K562 (cell line): ENCODE data around the gene HEMK1. TPM values are rescaled to one million over a fixed set of nuclear protein-coding genes. Genes with fewer than 3 reads are reported as not detected.

Experiments used
- ATAC-seq: fragments of 200-7000 bp; cut with Tn5 transposase; 3 replicates; pipeline ENCODE4 v1.9.1; 2020; ENCODE audit warnings: moderate library complexity
- BruUV-seq: library from RNA; stranded (reverse); fragments of 400-500 nt; replicated peaks from 2 replicates; lab custom pipeline; 2021; lab: Mats Ljungman, UMichigan
- CTCF ChIA-PET: fragments of 300-600 bp; formaldehyde crosslinking; extraction: SDS; loops from one replicate; lab custom pipeline; 2021; ENCODE audit warnings: low intra/inter-chr PET ratio; lab: Yijun Ruan, JAX
- POLR2A ChIA-PET: fragments of 300-600, 350-650 bp; sonication (Branson Sonifier 250); formaldehyde crosslinking; extraction: SDS; loops from one replicate; lab custom pipeline; 2021; ENCODE audit warnings: antibody characterized with exemption, inconsistent platforms; lab: Yijun Ruan, JAX
- DNase-seq, 4 experiments: peaks; one replicate each; pipeline versions ENCODE4 v3.0.0 to v3.0.0-alpha.2; 2011 to 2018; ENCODE audit warnings: low spot score in 3 of 4, mixed read lengths in 3 of 4; ENCODE audit errors: extremely low read depth in 1 of 4
- FAIRE-seq: peaks from 2 replicates; lab custom pipeline; 2011; peaks lifted over from hg19 to GRCh38; lab: Jason Lieb, UNC
- H2AFZ ChIP-seq: 2 replicates; pipeline ENCODE4 v1.6.0; 2011; ENCODE audit warnings: low read depth, low read length, control low read depth, inconsistent platforms
- H3K27ac ChIP-seq: fragments of 200-600 bp; 3 replicates; pipeline ENCODE4 v1.8.0; 2011; ENCODE audit warnings: low read depth, mild to moderate bottlenecking, control low read depth, inconsistent platforms, low read length, moderate library complexity, mixed read lengths; ENCODE audit errors: extremely low read depth
- H3K27me3 ChIP-seq, 2 experiments: fragments of 300-600 bp in 1 of 2; 2 replicates in 1 of 2; 3 replicates in 1 of 2; pipeline versions ENCODE4 v1.6.0 to v1.8.0; 2011; ENCODE audit warnings: inconsistent platforms in 2 of 2, low read length in 2 of 2, mild to moderate bottlenecking in 1 of 2, mixed read lengths in 1 of 2, moderate library complexity in 1 of 2; ENCODE audit not compliant: control insufficient read depth in 2 of 2, insufficient read depth in 2 of 2
- H3K36me3 ChIP-seq: fragments of 300-600 bp; 3 replicates; pipeline ENCODE4 v1.8.0; 2011; ENCODE audit warnings: mild to moderate bottlenecking, low read length, inconsistent platforms; ENCODE audit not compliant: control insufficient read depth, insufficient read depth
- H3K4me1 ChIP-seq, 2 experiments: fragments of 200-600 bp in 1 of 2; replicated peaks in 1 of 2; 2 replicates in 1 of 2; 3 replicates in 1 of 2; pipeline versions ENCODE4 v1.5.1 to v1.8.0; 2011; ENCODE audit warnings: inconsistent platforms in 2 of 2, low read length in 2 of 2, mild to moderate bottlenecking in 1 of 2, mixed read lengths in 1 of 2, moderate library complexity in 1 of 2; ENCODE audit not compliant: control insufficient read depth in 2 of 2, insufficient read depth in 2 of 2
- H3K4me2 ChIP-seq: 2 replicates; pipeline ENCODE4 v1.6.1; 2011; ENCODE audit warnings: low read length, control low read depth, inconsistent platforms, mixed read lengths; ENCODE audit not compliant: insufficient read depth
- H3K4me3 ChIP-seq: fragments of 200-600 bp; sonication (generic), shearing (Covaris generic); 2 replicates; pipeline ENCODE4 v1.5.1; 2016; ENCODE audit warnings: control low read depth, inconsistent platforms
- H3K79me2 ChIP-seq: fragments of 200-600 bp; 3 replicates; pipeline ENCODE4 v1.8.0; 2011; ENCODE audit warnings: low read length, inconsistent platforms; ENCODE audit not compliant: control insufficient read depth, insufficient read depth
- H3K9ac ChIP-seq, 2 experiments: 2 replicates each; pipeline versions ENCODE4 v1.6.0 to v1.6.1; 2011; ENCODE audit warnings: low read depth in 2 of 2, low read length in 2 of 2, control low read depth in 1 of 2, inconsistent platforms in 1 of 2, mild to moderate bottlenecking in 1 of 2, mixed read lengths in 1 of 2; ENCODE audit not compliant: insufficient read depth in 1 of 2
- H3K9me1 ChIP-seq: one replicate; pipeline ENCODE4 v1.6.0; 2011; ENCODE audit warnings: inconsistent platforms, mild to moderate bottlenecking, low read length, moderate library complexity; ENCODE audit not compliant: control insufficient read depth, insufficient read depth
- H3K9me3 ChIP-seq: replicated peaks from 2 replicates; pipeline ENCODE4 v1.5.1; 2011; ENCODE audit warnings: low read depth, low read length, inconsistent platforms; ENCODE audit not compliant: control insufficient read depth, insufficient read depth
- H4K20me1 ChIP-seq: replicated peaks from 2 replicates; pipeline ENCODE4 v1.6.1; 2011; ENCODE audit warnings: low read length, inconsistent platforms, mixed read lengths; ENCODE audit not compliant: control insufficient read depth, insufficient read depth
- CREB5 ChIP-seq: fragments of 250-450 bp; sonication (Bioruptor Pico); IDR thresholded peaks from 2 replicates; pipeline ENCODE4 v1.5.0; 2020; ENCODE audit warnings: mild to moderate bottlenecking
- DMBX1 ChIP-seq: fragments of 250-450 bp; sonication (Bioruptor Pico); IDR thresholded peaks from 2 replicates; pipeline ENCODE4 v1.8.0; 2022; ENCODE audit warnings: inconsistent platforms, mild to moderate bottlenecking, moderate library complexity, borderline replicate concordance
- EGR1 ChIP-seq: fragments of 450-650 bp; conservative IDR thresholded peaks from 2 replicates; pipeline ENCODE4 v1.6.1; 2017; ENCODE audit warnings: mild to moderate bottlenecking
- GATA2 ChIP-seq: sonication (generic); formaldehyde crosslinking; IDR thresholded peaks from 2 replicates; pipeline ENCODE4 v1.4.0; 2020; ENCODE audit warnings: mild to moderate bottlenecking, missing genetic modification reagents
- MAX ChIP-seq: sonication (generic); formaldehyde crosslinking; IDR thresholded peaks from 2 replicates; pipeline ENCODE4 v1.9.0; 2022; ENCODE audit warnings: mild to moderate bottlenecking, missing genetic modification reagents
- NBN ChIP-seq: fragments of 450-650 bp; IDR thresholded peaks from 2 replicates; pipeline ENCODE4 v1.6.1; 2016; ENCODE audit warnings: low read depth, mild to moderate bottlenecking
- OTX1 ChIP-seq: fragments of 450-650 bp; formaldehyde crosslinking; IDR thresholded peaks from 2 replicates; pipeline ENCODE4 v1.4.0; 2022; ENCODE audit warnings: mild to moderate bottlenecking
- RBM17 ChIP-seq: fragments of 200-400 bp; formaldehyde crosslinking; IDR thresholded peaks from 2 replicates; pipeline ENCODE4 v1.6.1; 2017; ENCODE audit warnings: low read depth, mild to moderate bottlenecking, low read length, borderline replicate concordance
- RHOXF2B ChIP-seq: fragments of 250-450 bp; sonication (Bioruptor Pico); conservative IDR thresholded peaks from 2 replicates; pipeline ENCODE4 v1.5.1; 2021
- STAT5A ChIP-seq: IDR thresholded peaks from 2 replicates; pipeline ENCODE4 v1.6.1; 2012; ENCODE audit warnings: low read length, inconsistent platforms, borderline replicate concordance
- TCF3 ChIP-seq: sonication (generic); formaldehyde crosslinking; IDR thresholded peaks from 2 replicates; pipeline ENCODE4 v1.4.0; 2020; ENCODE audit warnings: mild to moderate bottlenecking, missing genetic modification reagents
- ZNF592 ChIP-seq: fragments of 450-650 bp; IDR thresholded peaks from 2 replicates; pipeline ENCODE4 v1.6.1; 2017; ENCODE audit warnings: antibody characterized with exemption, mild to moderate bottlenecking
- WGBS: fragments of 100-300 bp; shearing (Covaris generic); methylation state at CpG from one replicate; pipeline ENCODE4 v1.1.6; 2016; ENCODE audit warnings: low coverage, mixed read lengths; ENCODE audit not compliant: insufficient coverage; ENCODE audit errors: missing lambda C conversion rate; 5-methylcytosine and 5-hydroxymethylcytosine counted together
- in situ Hi-C: fragments of 300-500 bp; cut with MboI; formaldehyde crosslinking; loops from 4 replicates; pipeline ENCODE4 v1.15.0; 2018; ENCODE audit warnings: inconsistent platforms, mixed read lengths
- intact Hi-C: fragments of 100-400 bp; cut with micrococcal nuclease; formaldehyde crosslinking; loops from 2 replicates; pipeline ENCODE4 v1.14.2; 2022
- polyA plus RNA-seq, 8 experiments: library from polyadenylated mRNA; depleted of rRNA in 4 of 8; stranded (reverse) in 5 of 8; unstranded in 3 of 8; fragments of >200 nt; fragmentation: Nextera tagmentation in 2 of 8; fragmentation: Illumina TruSeq in 1 of 8; extraction: Ambion mirVana in 2 of 8; extraction: Trizol in 1 of 8; gene quantifications; 2 replicates each; pipeline versions ENCODE4 v1.2.1 to v1.2.3, GENCODE V29; 2011 to 2014; ENCODE audit warnings: inconsistent platforms in 1 of 8, missing spikeins in 1 of 8
- total RNA-seq, 7 experiments: library from RNA; depleted of rRNA in 6 of 7; stranded (reverse); fragments of >200 nt in 6 of 7; fragmentation: Illumina TruSeq in 2 of 7; extraction: Trizol in 2 of 7; gene quantifications; 2 replicates each; pipeline versions ENCODE4 v1.2.1 to v1.2.3, GENCODE V29; 2011 to 2021; ENCODE audit warnings: low replicate concordance in 1 of 7

The HEMK1 gene
- total and polyA plus RNA-seq, 9 of the 15 experiments (the other 6 are each of a cell fraction or from before 2014, with no cell fraction given), result 2.0 to 16.8 (median 11.4) TPM

GRCh38 chr3:50573566-50574443 is 4.5 kb downstream of the HEMK1 start (continued):
- TF ChIP-seq TCF3 (CRISPR knock-in tag) (no peak), ZNF592 (peak; percentile 87)

GRCh38 chr3:50574444-50574831 is 5.1 kb downstream of the HEMK1 start:
- H3K4me3 ChIP-seq, result no peak overlapping the region
- CTCF ChIA-PET, result interaction anchor here (5.6 kb wide), 1 partner anchor 40 kb away, joined by 56 read pairs; the partner anchor contains the start of genes CISH and MAPKAPK3
- H3K9me1 ChIP-seq, result no peaks in the 10 kb centered on the region
- intact Hi-C loops, result no loop called here
- in situ Hi-C loops, result loop anchor here (5.0 kb wide), 1 partner anchor 83 kb away; no protein-coding TSS in a partner anchor
- no peak for DNase-seq
- H2AFZ ChIP-seq, result no peak overlapping the region
- peak overlapping the region; percentile 57; the same call in 2 of the 3 replicates for H3K27ac ChIP-seq
- BruUV-seq, result no TSS peak
- peaks cover 41 to 58% of the 10 kb centered on the region in 2 experiments; a peak in 4 of 5 replicates for H3K4me1 ChIP-seq
- H3K36me3 ChIP-seq, result peaks cover 42% of the 10 kb centered on the region; the same call in 2 of the 3 replicates
- no peaks in the 10 kb centered on the region for H4K20me1 ChIP-seq
- no peak for FAIRE-seq
- no peak for ATAC-seq
- H3K4me2 ChIP-seq, result peak overlapping the region; percentile 4; the same call in 1 of the 2 replicates
- no peaks in the 10 kb centered on the region for H3K27me3 ChIP-seq
- H3K9ac ChIP-seq, result peak overlapping the region; percentile 26 to 84; a peak in 2 of 4 replicates
- 25% methylated on average over 1 of the region's 1 CpG for WGBS
- no peaks in the 10 kb centered on the region for H3K9me3 ChIP-seq
- POLR2A ChIA-PET, result interaction anchor here (1.0 to 1.2 kb wide), 2 partner anchors 14 to 28 kb away, joined by 3 read pairs; no protein-coding TSS in a partner anchor
- H3K79me2 ChIP-seq, result peaks cover 15% of the 10 kb centered on the region
- TF ChIP-seq RHOXF2B (CRISPR knock-in tag), result no peak
- no peak for TF ChIP-seq RBM17
- no peak for TF ChIP-seq CREB5 (CRISPR knock-in tag)
- TF ChIP-seq OTX1 (CRISPR knock-in tag), result no peak
- no peak for TF ChIP-seq STAT5A
- no peak for TF ChIP-seq MAX
- no peak for TF ChIP-seq EGR1
- TF ChIP-seq NBN, result no peak
- no peak for TF ChIP-seq GATA2 (CRISPR knock-in tag)
- TF ChIP-seq DMBX1 (CRISPR knock-in tag), result no peak
